GM10266 (cell line): ENCODE results near the gene VWA7.

ENCODE experiments used
- DNase-seq: peaks from one replicate; pipeline ENCODE4 v3.0.0; 2012; ENCODE audit errors: extremely low spot score
- TF ChIP-seq, protein P1 (sequence below): IDR thresholded peaks from 2 replicates; pipeline ENCODE4 v1.5.1; 2012; ENCODE audit warnings: mild to moderate bottlenecking, low read depth; ENCODE audit not compliant: control insufficient read depth, insufficient read depth; ENCODE audit errors: missing control alignments

The VWA7 gene

DNA sequence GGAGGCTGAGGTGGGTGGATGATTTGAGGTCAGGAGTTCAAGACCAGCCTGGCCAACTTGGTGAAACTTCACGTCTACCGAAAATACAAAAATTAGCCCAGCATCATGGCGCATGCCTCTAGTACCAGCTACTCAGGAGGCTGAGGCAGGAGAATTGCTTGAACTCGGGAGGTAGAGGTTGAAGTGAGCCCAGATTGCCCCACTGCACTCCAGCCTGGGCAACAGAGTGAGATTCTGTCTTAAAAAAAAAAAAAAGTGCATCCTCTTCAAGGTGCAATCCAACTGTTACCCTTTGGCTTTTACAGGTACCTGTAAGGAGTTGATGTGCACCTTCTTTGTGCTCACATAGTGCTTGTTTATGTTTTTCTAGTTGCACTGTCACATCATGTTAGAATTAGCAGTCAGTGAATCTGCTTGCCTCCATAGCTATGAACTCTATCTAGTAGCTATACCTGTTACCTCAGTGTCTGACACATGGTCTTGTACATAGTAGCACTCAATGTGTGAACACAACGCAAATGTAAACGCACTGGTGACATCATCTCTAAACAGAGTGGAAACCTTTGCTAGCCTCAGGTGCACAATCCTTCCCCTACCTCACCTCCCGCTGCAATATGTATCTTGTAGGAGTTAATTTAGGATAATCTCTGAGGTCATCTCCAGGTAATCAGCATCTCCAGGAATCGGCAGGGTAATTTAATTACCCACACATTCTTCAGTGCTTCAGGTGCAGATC is 27.7 kb downstream of the VWA7 start:
- no peak for DNase-seq

DNA sequence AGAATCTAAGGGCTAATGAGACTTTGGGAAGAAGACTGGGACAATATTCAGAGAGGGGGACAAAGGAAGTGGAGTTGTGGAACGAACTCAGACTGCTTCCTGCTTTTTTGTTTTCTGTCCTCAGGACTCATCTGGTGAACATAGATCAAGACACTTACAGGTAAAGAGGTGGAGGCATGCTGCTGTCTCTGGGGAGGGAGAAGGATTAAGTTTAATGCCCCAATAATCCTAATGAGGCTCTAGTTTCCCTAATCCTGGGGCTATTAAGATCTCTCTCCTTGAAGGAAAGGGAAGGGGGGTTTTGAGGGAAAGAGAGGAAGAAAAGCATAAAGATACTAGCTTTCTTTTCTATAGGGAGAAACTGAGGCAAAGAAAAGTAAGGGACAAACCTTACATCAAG is 32.7 kb downstream of the VWA7 start:
- TF ChIP-seq, protein P1, sequence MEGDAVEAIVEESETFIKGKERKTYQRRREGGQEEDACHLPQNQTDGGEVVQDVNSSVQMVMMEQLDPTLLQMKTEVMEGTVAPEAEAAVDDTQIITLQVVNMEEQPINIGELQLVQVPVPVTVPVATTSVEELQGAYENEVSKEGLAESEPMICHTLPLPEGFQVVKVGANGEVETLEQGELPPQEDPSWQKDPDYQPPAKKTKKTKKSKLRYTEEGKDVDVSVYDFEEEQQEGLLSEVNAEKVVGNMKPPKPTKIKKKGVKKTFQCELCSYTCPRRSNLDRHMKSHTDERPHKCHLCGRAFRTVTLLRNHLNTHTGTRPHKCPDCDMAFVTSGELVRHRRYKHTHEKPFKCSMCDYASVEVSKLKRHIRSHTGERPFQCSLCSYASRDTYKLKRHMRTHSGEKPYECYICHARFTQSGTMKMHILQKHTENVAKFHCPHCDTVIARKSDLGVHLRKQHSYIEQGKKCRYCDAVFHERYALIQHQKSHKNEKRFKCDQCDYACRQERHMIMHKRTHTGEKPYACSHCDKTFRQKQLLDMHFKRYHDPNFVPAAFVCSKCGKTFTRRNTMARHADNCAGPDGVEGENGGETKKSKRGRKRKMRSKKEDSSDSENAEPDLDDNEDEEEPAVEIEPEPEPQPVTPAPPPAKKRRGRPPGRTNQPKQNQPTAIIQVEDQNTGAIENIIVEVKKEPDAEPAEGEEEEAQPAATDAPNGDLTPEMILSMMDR = no peak
- DNase-seq = no peak

More for the DNA sequence above, 27.7 kb downstream of the VWA7 start:
- TF ChIP-seq, protein P1 = no peak

DNA sequence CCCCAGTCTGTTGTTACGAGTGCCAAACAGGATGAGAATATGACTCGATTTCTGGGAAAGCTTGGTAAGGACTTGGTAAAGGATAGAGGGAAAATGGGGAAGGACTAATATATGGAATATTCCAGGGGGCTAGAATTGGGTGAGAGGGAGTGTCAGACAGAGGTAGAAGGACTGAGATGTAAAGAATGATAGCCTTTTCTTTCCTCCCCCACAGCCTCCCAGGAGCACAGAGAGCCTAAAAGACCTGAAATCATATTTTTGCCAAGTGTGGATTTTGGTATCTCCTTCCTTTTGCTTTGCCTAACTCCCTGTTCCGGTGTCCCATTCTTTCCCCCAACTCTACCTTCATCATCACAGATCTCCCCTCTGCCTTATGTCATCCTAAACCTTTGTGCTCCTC is 34.2 kb downstream of the VWA7 start:
- DNase-seq = no peak
- TF ChIP-seq, protein P1 = no peak

DNA sequence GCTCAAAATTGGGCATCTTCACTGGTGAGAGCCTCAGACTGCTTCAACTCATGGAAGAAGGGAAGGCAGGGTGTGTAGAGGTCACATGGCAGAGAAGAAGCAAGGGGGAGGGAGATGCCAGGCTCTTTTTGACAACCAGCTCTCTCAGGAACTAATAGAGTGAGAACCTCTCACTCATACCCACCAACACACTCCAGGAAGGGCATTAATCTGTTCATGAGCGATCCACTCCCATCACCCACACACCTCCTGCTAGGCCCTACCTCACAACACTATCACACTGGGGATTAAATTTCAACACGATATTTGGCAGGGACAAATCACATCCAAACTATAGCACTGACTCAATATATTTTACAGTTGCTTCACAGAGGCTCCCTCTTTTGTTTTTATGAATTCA is 35.3 kb downstream of the VWA7 start:
- no peak for DNase-seq

DNA sequence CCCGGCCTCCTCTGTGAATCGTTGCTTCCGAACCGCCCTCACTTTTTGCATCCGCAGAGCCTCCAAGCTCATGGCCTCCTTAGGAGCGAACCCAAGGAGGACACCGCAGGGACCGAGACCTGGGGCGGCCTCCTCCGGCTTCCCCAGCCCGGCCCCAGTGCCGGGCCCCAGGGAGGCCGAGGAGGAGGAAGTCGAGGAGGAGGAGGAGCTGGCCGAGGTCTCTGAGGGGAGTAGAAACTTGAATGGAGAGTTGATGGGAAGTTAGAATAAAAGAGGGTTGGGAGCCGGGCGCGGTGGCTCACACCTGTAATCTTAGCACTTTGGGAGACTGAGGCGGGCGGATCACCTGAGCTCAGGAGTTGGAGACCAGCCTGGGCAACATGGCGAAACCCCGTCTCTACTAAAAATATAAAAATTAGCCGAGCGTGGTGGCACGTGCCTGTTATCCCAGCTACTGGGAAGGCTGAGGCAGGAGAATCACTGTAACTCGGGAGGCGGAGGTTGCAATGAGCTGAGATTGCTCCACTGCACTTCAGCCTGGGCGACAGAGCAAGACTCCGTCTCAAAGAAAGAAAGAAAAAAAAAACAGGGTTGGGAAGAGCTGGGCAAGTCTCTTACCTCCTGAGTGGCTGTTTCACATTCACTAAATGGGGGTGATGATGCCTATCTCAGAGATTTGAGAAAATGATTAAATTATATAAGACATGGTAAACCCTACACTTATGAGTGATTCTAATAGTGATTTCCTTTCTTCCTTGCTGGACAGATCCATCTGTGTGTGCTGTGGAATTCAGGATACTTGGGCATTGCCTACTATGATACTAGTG is 36.5 kb downstream of the VWA7 start:
- no peak for DNase-seq
- TF ChIP-seq, protein P1 = no peak

More for the DNA sequence above, 35.3 kb downstream of the VWA7 start:
- TF ChIP-seq, protein P1 = no peak

DNA sequence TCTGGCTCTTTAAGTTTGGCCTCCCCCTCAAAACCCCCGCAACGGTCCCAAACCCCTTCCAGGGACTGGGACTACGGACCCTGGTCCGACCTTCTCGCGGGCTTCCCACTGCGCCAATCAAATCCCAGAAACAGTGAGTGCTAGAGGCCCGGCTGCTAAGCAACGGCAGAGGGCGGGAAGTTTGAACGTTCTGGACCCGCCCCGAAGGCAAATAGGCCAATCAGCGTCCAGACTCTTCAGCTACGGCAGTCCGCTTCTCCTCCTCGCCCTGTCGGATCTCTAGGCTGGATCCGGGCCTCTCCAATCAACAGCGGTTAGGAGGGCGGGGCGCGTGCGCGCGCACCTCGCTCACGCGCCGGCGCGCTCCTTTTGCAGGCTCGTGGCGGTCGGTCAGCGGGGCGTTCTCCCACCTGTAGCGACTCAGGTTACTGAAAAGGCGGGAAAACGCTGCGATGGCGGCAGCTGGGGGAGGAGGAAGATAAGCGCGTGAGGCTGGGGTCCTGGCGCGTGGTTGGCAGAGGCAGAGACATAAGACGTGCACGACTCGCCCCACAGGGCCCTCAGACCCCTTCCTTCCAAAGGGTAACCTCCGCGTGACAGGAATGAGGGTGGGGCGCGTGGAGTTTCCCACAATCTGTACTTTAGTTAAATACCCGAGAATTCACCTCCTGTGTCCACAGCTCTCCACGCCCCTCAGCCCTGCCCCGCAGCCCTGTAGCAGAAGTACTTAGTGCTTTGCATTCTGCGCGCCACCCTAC is 37.3 kb downstream of the VWA7 start, which contains the start of gene MSH5:
MSH5 (plus strand) TSS at position 367 of the 758 bp plus-strand sequence. CDS start 462 bp downstream, outside the sequence.
- TF ChIP-seq, protein P1 = no peak
- peak; percentile 96 for DNase-seq
